Measurements from ENCODE around the gene DUOXA2. TPM values are rescaled to one million over a fixed set of nuclear protein-coding genes. Genes with fewer than 3 reads are reported as not detected.

DUOXA2 gene
- total and polyA plus RNA-seq, 2 of the 4 experiments (the other 2 are of a cell fraction) = not detected

DNA sequence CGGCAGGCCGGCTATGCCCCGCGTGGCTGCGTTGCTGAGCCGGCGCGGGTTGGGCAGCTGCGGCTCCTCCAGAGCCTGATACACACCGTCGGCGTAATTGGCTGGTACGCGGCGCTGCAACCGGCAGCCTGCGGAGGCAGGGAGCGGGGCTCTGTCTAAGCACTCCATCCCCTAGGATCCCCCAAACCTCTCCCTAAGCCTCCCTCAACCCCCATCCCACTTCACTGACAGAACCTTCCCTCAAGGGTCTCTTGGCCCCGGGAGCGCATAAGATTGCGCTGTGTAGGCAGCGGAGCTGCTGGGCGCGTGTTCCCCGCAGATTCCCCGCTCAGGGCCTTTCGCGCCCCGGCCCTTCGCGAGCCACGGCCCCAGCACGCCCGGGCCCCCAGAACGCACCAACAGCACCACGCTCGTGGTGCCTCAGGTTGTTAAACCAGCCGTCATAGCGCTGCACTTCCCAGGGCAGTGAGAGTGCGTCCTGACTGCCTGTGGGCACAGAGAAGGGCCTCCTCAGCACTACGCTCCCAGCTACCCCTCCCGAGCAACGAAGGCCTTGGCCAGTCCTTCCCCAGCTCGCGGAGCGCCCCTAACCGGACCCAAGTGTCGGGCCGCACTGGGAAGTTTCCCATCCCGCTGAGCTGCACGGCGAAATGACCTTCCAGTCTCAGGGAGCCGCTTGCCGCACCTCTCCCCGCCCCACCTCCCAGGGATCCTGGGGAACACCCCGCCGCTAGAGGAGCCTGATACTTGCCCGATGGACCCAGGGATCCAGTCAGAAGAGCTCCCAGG is 1.3 kb upstream of the DUOXA2 start:
- ChIA-PET POLR2A (ENCODE audit: unreplicated experiment) (no interaction called here), CTCF (no interaction called here)
- Histone ChIP-seq H3K4ac (ENCODE audit: low read depth, low read length) (no peak overlapping the region), H3K4me1 (ENCODE audit: control insufficient read depth, insufficient read depth, low read length) (no peaks in the 10 kb centered on the region; the same call in 1 of the 2 replicates), H3K9ac (ENCODE audit: low read depth, low read length) (no peak overlapping the region), H2BK5ac (ENCODE audit: low read depth, low read length, poor library complexity, severe bottlenecking) (no peak overlapping the region), H2AK5ac (ENCODE audit: low read depth, low read length) (no peak overlapping the region), H2AFZ (replicated peaks; ENCODE audit: low read length, poor library complexity) (peak overlapping the region; percentile 13), H3K27ac (ENCODE audit: insufficient read depth, low read length) (no peak overlapping the region), H3K9me1 (ENCODE audit: insufficient read depth, low read length) (no peaks in the 10 kb centered on the region), H4K8ac (ENCODE audit: low read depth in 2 of 2, low read length in 2 of 2) (no peak overlapping the region), H2BK15ac (ENCODE audit: low read depth, low read length) (no peak overlapping the region), H3K56ac (ENCODE audit: extremely low read depth, insufficient read depth, low read length) (no peak overlapping the region), H3K36me3 (ENCODE audit: control insufficient read depth, insufficient read depth, low read length) (no peaks in the 10 kb centered on the region), H3K14ac (replicated peaks; ENCODE audit: low read depth, low read length) (no peak overlapping the region), H3K27me3 (ENCODE audit: control insufficient read depth, insufficient read depth, low read length) (peaks cover 86% of the 10 kb centered on the region), H3K79me1 (ENCODE audit: low read depth in 1 of 2, low read length in 2 of 2) (no peaks in the 10 kb centered on the region), H3K4me2 (ENCODE audit: low read depth, low read length) (no peak overlapping the region; the same call in 1 of the 2 replicates), H3K9me3 (ENCODE audit: control insufficient read depth, insufficient read depth, low read length) (no peaks in the 10 kb centered on the region), H3K23ac (ENCODE audit: low read depth, low read length) (no peak overlapping the region), H4K5ac (ENCODE audit: low read depth, low read length) (no peak overlapping the region), H4K20me1 (ENCODE audit: insufficient read depth, low read length) (no peaks in the 10 kb centered on the region), H3K4me3 (ENCODE audit: insufficient read depth, low read depth, low read length) (no peak overlapping the region), H2BK120ac (ENCODE audit: low read depth, low read length) (no peak overlapping the region), H2BK20ac (ENCODE audit: low read depth, low read length) (no peak overlapping the region), H3K18ac (ENCODE audit: low read depth, low read length) (no peak overlapping the region), H4K91ac (ENCODE audit: insufficient read depth, low read depth, low read length) (no peak overlapping the region), H2AK9ac (replicated peaks; ENCODE audit: low read depth, low read length, poor library complexity) (no peak overlapping the region)
- intact Hi-C loops (cut with micrococcal nuclease) (no loop called here), in situ Hi-C loops (cut with MboI; ENCODE audit: low sequenced_read_pairs) (no loop called here), dilution Hi-C loops (cut with HindIII; ENCODE audit: low sequenced_read_pairs, unreplicated experiment) (no loop called here)
- TF ChIP-seq FOS (IDR thresholded peaks at IDR 0.05; ENCODE audit: low read depth, low read length) = no peak
- TF ChIP-seq, protein P1, sequence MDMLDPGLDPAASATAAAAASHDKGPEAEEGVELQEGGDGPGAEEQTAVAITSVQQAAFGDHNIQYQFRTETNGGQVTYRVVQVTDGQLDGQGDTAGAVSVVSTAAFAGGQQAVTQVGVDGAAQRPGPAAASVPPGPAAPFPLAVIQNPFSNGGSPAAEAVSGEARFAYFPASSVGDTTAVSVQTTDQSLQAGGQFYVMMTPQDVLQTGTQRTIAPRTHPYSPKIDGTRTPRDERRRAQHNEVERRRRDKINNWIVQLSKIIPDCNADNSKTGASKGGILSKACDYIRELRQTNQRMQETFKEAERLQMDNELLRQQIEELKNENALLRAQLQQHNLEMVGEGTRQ (IDR thresholded peaks at IDR 0.05; ENCODE audit: low read depth, low read length) = no peak
- TF ChIP-seq RAD21 (IDR thresholded peaks at IDR 0.05; ENCODE audit: low read length) = no peak
- no peak for TF ChIP-seq MAFK (IDR thresholded peaks at IDR 0.05; ENCODE audit: low read depth, low read length)
- TF ChIP-seq NFE2L2 (IDR thresholded peaks at IDR 0.05; ENCODE audit: low read depth, low read length) = no peak
- TF ChIP-seq, protein P2, sequence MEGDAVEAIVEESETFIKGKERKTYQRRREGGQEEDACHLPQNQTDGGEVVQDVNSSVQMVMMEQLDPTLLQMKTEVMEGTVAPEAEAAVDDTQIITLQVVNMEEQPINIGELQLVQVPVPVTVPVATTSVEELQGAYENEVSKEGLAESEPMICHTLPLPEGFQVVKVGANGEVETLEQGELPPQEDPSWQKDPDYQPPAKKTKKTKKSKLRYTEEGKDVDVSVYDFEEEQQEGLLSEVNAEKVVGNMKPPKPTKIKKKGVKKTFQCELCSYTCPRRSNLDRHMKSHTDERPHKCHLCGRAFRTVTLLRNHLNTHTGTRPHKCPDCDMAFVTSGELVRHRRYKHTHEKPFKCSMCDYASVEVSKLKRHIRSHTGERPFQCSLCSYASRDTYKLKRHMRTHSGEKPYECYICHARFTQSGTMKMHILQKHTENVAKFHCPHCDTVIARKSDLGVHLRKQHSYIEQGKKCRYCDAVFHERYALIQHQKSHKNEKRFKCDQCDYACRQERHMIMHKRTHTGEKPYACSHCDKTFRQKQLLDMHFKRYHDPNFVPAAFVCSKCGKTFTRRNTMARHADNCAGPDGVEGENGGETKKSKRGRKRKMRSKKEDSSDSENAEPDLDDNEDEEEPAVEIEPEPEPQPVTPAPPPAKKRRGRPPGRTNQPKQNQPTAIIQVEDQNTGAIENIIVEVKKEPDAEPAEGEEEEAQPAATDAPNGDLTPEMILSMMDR (conservative IDR thresholded peaks at IDR 0.05; ENCODE audit: low read depth, low read length) = no peak
- no peak for TF ChIP-seq MAZ (IDR thresholded peaks at IDR 0.05; ENCODE audit: borderline replicate concordance, low read depth, low read length)
- no peak for TF ChIP-seq SMC3 (IDR thresholded peaks at IDR 0.05; ENCODE audit: low read depth, low read length)
- TF ChIP-seq CHD1 (IDR thresholded peaks at IDR 0.05; ENCODE audit: low read depth, low read length) = no peak
- TF ChIP-seq CEBPB (IDR thresholded peaks at IDR 0.05; ENCODE audit: low read depth, low read length) = no peak
- no TSS peak for BruUV-seq (replicated peaks)
- peak; percentile 19; the same call in 1 of the 2 replicates for ATAC-seq (ENCODE audit: low read depth)
- WGBS, 2 experiments (ENCODE audit: extremely low coverage in 2 of 2, insufficient read length in 1 of 2) = 1% methylated on average over 20 of the region's 58 CpGs; no CpG with 5 or more reads in 1 of the 2 experiments
- DNase-seq = no peak
